Mucosa of descending colon (tissue), 3 donors: Measurements from ENCODE around the gene PDCD11. TPM values are rescaled to one million over a fixed set of nuclear protein-coding genes. Genes with fewer than 3 reads are reported as not detected.
"Not testable (repeated sequence)": the region's sequence is repeated elsewhere in the genome, so short reads cannot be mapped to it uniquely, and the experiment has no call there.

Source experiments
- ATAC-seq: fragments of 200-7000 bp; cut with Tn5 transposase; one replicate; pipeline ENCODE4 v1.9.1; 2020; ENCODE audit warnings: mild to moderate bottlenecking, moderate library complexity
- DNase-seq, 3 donors: peaks; one replicate each; pipeline ENCODE4 v3.0.0-alpha.2; 2020
- H3K36me3 ChIP-seq: fragments of 200-600 bp; one replicate; pipeline ENCODE4 v1.8.0; 2021; ENCODE audit warnings: low read depth, mild to moderate bottlenecking
- H3K4me1 ChIP-seq: fragments of 200-600 bp; one replicate; pipeline ENCODE4 v1.8.0; 2021; ENCODE audit warnings: low read depth, mild to moderate bottlenecking
- H3K4me3 ChIP-seq: fragments of 200-600 bp; one replicate; pipeline ENCODE4 v1.8.0; 2021; ENCODE audit warnings: mild to moderate bottlenecking
- H3K9me3 ChIP-seq: fragments of 200-600 bp; one replicate; pipeline ENCODE4 v1.8.0; 2021; ENCODE audit warnings: mild to moderate bottlenecking
- CTCF ChIP-seq: fragments of 200-600 bp; IDR thresholded peaks from one replicate; pipeline ENCODE4 v1.8.0; 2022; ENCODE audit warnings: antibody characterized with exemption, mild to moderate bottlenecking
- intact Hi-C, 2 donors: fragments of 100-400 bp; cut with DNase I in 1 of 2; cut with micrococcal nuclease in 1 of 2; formaldehyde crosslinking; loops; one replicate each; pipeline versions ENCODE4 v1.11.0 to v1.11.1; 2022; cut with DNase I, micrococcal nuclease
- total RNA-seq, 3 donors: library from RNA; stranded (reverse); fragmentation: NEBNext Ultra II Directional in 2 of 3; extraction: Animal tissue kit (Norgen Biotek cat#: 25700) in 2 of 3; gene quantifications; one replicate each; pipeline versions ENCODE4 v1.2.1 to v1.2.4, GENCODE V29; 2021 to 2023
- donor health status: DM: no; HTN: no; CAD: no; lungs with moderate emphysema.
- donor health status: DM: no; HTN: no; CAD: no.
- donor health status: DM: no; HTN: yes; CAD: no.

Gene PDCD11
- total RNA-seq, 3 donors from 2014 or later: 22.3 to 24.5 (median 22.7) TPM

GRCh38 chr10:103355906-103356599 lies 40.4 kb upstream of the PDCD11 start:
- ATAC-seq: no peak
- Histone ChIP-seq H3K9me3 (no peaks in the 10 kb centered on the region), H3K4me1 (peaks cover 3% of the 10 kb centered on the region), H3K36me3 (no peaks in the 10 kb centered on the region), H3K4me3 (no peak overlapping the region)
- TF ChIP-seq CTCF: no peak
- intact Hi-C loops: no loop called here
- no peak for DNase-seq

GRCh38 chr10:103359493-103359892 lies 36.9 kb upstream of the PDCD11 start:
- H3K36me3 ChIP-seq, intact Hi-C loops, H3K4me3 ChIP-seq, DNase-seq, H3K9me3 ChIP-seq, ATAC-seq, H3K4me1 ChIP-seq: not testable (repeated sequence)

- intact Hi-C loops: not testable (repeated sequence)
Observed at GRCh38 chr10:103360791-103361190, 35.6 kb upstream of the PDCD11 start.

GRCh38 chr10:103367379-103367781 lies 29.0 kb upstream of the PDCD11 start:
- ATAC-seq (no peak), DNase-seq (peak in 1 of 3 donors; percentile 42)
- no peak for TF ChIP-seq CTCF

More at GRCh38 chr10:103360791-103361190, 35.6 kb upstream of the PDCD11 start:
- not testable (repeated sequence) for H3K4me1 ChIP-seq, ATAC-seq, DNase-seq, H3K4me3 ChIP-seq, H3K36me3 ChIP-seq, H3K9me3 ChIP-seq

GRCh38 chr10:103367782-103368518 lies 28.5 kb upstream of the PDCD11 start, which contains the start of gene TAF5:
Gene TAF5, plus strand, starts transcription at chr10:103367976. Its CDS starts 14 bp downstream, at chr10:103367990.
- peaks cover 13% of the 10 kb centered on the region for H3K4me1 ChIP-seq
- TF ChIP-seq CTCF: no peak
- no peaks in the 10 kb centered on the region for H3K36me3 ChIP-seq
- no peaks in the 10 kb centered on the region for H3K9me3 ChIP-seq
- intact Hi-C loops: no loop called here
- peak; percentile 93 to 96 (median 94) for DNase-seq
- H3K4me3 ChIP-seq: peak within 1 kb of the TSS; percentile 60
- peak; percentile 93 for ATAC-seq

More at GRCh38 chr10:103367379-103367781, 29.0 kb upstream of the PDCD11 start:
- Histone ChIP-seq H3K36me3 (no peaks in the 10 kb centered on the region), H3K4me3 (peak overlapping the region; percentile 60), H3K4me1 (peaks cover 13% of the 10 kb centered on the region), H3K9me3 (no peaks in the 10 kb centered on the region)
- intact Hi-C loops: no loop called here

GRCh38 chr10:103373544-103373943 lies 22.9 kb upstream of the PDCD11 start:
- Histone ChIP-seq H3K9me3 (no peaks in the 10 kb centered on the region), H3K36me3 (no peaks in the 10 kb centered on the region), H3K4me1 (peaks cover 13% of the 10 kb centered on the region), H3K4me3 (no peak overlapping the region)
- DNase-seq (no peak), ATAC-seq (no peak)
- TF ChIP-seq CTCF: no peak
- intact Hi-C loops: no loop called here
